ENCODE results near the gene ADARB2.

ADARB2 gene

GRCh38 chr10:1504940-1505339 is 232.4 kb downstream of the ADARB2 start:
- no peak overlapping the region for H3K27ac Mint-ChIP-seq
- no peaks in the 10 kb centered on the region for H3K27me3 Mint-ChIP-seq
- H3K4me1 Mint-ChIP-seq (ENCODE audit: low read depth) = no peaks in the 10 kb centered on the region
- H3K36me3 Mint-ChIP-seq (ENCODE audit: low read depth) = no peaks in the 10 kb centered on the region
- no peak overlapping the region for H3K4me3 Mint-ChIP-seq
- no peaks in the 10 kb centered on the region for H3K9me3 Mint-ChIP-seq

- H3K4me3 Mint-ChIP-seq = no peak overlapping the region
- no peaks in the 10 kb centered on the region for H3K36me3 Mint-ChIP-seq (ENCODE audit: low read depth)
These were observed 233.0 kb downstream of the ADARB2 start for GRCh38 chr10:1504286-1504685.

GRCh38 chr10:1502451-1502850 is 234.9 kb downstream of the ADARB2 start:
- no peaks in the 10 kb centered on the region for H3K9me3 Mint-ChIP-seq
- no peaks in the 10 kb centered on the region for H3K27me3 Mint-ChIP-seq
- no peaks in the 10 kb centered on the region for H3K36me3 Mint-ChIP-seq (ENCODE audit: low read depth)
- H3K4me1 Mint-ChIP-seq (ENCODE audit: low read depth) = no peaks in the 10 kb centered on the region
- no peak overlapping the region for H3K27ac Mint-ChIP-seq
- no peak overlapping the region for H3K4me3 Mint-ChIP-seq

More at GRCh38 chr10:1504286-1504685, 233.0 kb downstream of the ADARB2 start:
- no peak overlapping the region for H3K27ac Mint-ChIP-seq
- no peaks in the 10 kb centered on the region for H3K4me1 Mint-ChIP-seq (ENCODE audit: low read depth)
- H3K27me3 Mint-ChIP-seq = no peaks in the 10 kb centered on the region
- H3K9me3 Mint-ChIP-seq = no peaks in the 10 kb centered on the region

GRCh38 chr10:1499359-1499957 is 237.9 kb downstream of the ADARB2 start:
- Mint-ChIP-seq H3K27me3 (no peaks in the 10 kb centered on the region), H3K4me3 (no peak overlapping the region), H3K27ac (no peak overlapping the region), H3K9me3 (no peaks in the 10 kb centered on the region), H3K36me3 (ENCODE audit: low read depth) (no peaks in the 10 kb centered on the region), H3K4me1 (ENCODE audit: low read depth) (no peaks in the 10 kb centered on the region)

GRCh38 chr10:1498746-1499358 is 238.5 kb downstream of the ADARB2 start:
- no peaks in the 10 kb centered on the region for H3K4me1 Mint-ChIP-seq (ENCODE audit: low read depth)
- no peaks in the 10 kb centered on the region for H3K9me3 Mint-ChIP-seq
- H3K36me3 Mint-ChIP-seq (ENCODE audit: low read depth) = no peaks in the 10 kb centered on the region
- no peak overlapping the region for H3K27ac Mint-ChIP-seq
- no peak overlapping the region for H3K4me3 Mint-ChIP-seq
- H3K27me3 Mint-ChIP-seq = no peaks in the 10 kb centered on the region

- H3K36me3 Mint-ChIP-seq (ENCODE audit: low read depth) = no peaks in the 10 kb centered on the region
- no peak overlapping the region for H3K4me3 Mint-ChIP-seq
- H3K27me3 Mint-ChIP-seq = no peaks in the 10 kb centered on the region
- H3K9me3 Mint-ChIP-seq = no peaks in the 10 kb centered on the region
- no peaks in the 10 kb centered on the region for H3K4me1 Mint-ChIP-seq (ENCODE audit: low read depth)
- no peak overlapping the region for H3K27ac Mint-ChIP-seq
These were observed 241.3 kb downstream of the ADARB2 start for GRCh38 chr10:1495915-1496517.

- H3K27me3 Mint-ChIP-seq = no peaks in the 10 kb centered on the region
These were observed 244.7 kb downstream of the ADARB2 start for GRCh38 chr10:1492641-1493040.

GRCh38 chr10:1491901-1492300 is 245.4 kb downstream of the ADARB2 start:
- no peaks in the 10 kb centered on the region for H3K9me3 Mint-ChIP-seq
- H3K36me3 Mint-ChIP-seq (ENCODE audit: low read depth) = no peaks in the 10 kb centered on the region
- H3K27ac Mint-ChIP-seq = no peak overlapping the region
- H3K4me3 Mint-ChIP-seq = no peak overlapping the region
- no peaks in the 10 kb centered on the region for H3K27me3 Mint-ChIP-seq
- H3K4me1 Mint-ChIP-seq (ENCODE audit: low read depth) = no peaks in the 10 kb centered on the region

More at GRCh38 chr10:1492641-1493040, 244.7 kb downstream of the ADARB2 start:
- no peak overlapping the region for H3K4me3 Mint-ChIP-seq
- H3K4me1 Mint-ChIP-seq (ENCODE audit: low read depth) = no peaks in the 10 kb centered on the region
- no peaks in the 10 kb centered on the region for H3K9me3 Mint-ChIP-seq
- H3K36me3 Mint-ChIP-seq (ENCODE audit: low read depth) = no peaks in the 10 kb centered on the region
- H3K27ac Mint-ChIP-seq = no peak overlapping the region

- Mint-ChIP-seq H3K4me1 (ENCODE audit: low read depth) (no peaks in the 10 kb centered on the region), H3K27me3 (peaks cover 3% of the 10 kb centered on the region), H3K27ac (no peak overlapping the region), H3K9me3 (no peaks in the 10 kb centered on the region), H3K36me3 (ENCODE audit: low read depth) (no peaks in the 10 kb centered on the region), H3K4me3 (no peak overlapping the region)
These were observed 247.5 kb downstream of the ADARB2 start for GRCh38 chr10:1489801-1490200.

GRCh38 chr10:1488970-1489548 is 248.3 kb downstream of the ADARB2 start:
- Mint-ChIP-seq H3K27me3 (peaks cover 3% of the 10 kb centered on the region), H3K9me3 (no peaks in the 10 kb centered on the region), H3K4me3 (no peak overlapping the region), H3K36me3 (ENCODE audit: low read depth) (no peaks in the 10 kb centered on the region), H3K4me1 (ENCODE audit: low read depth) (no peaks in the 10 kb centered on the region), H3K27ac (no peak overlapping the region)

- Mint-ChIP-seq H3K9me3 (no peaks in the 10 kb centered on the region), H3K27ac (no peak overlapping the region), H3K27me3 (peaks cover 9% of the 10 kb centered on the region), H3K4me1 (ENCODE audit: low read depth) (no peaks in the 10 kb centered on the region), H3K4me3 (no peak overlapping the region), H3K36me3 (ENCODE audit: low read depth) (no peaks in the 10 kb centered on the region)
These were observed 250.3 kb downstream of the ADARB2 start for GRCh38 chr10:1486841-1487687.

GRCh38 chr10:1485357-1485756 is 252.0 kb downstream of the ADARB2 start:
- peaks cover 9% of the 10 kb centered on the region for H3K27me3 Mint-ChIP-seq
- H3K36me3 Mint-ChIP-seq (ENCODE audit: low read depth) = no peaks in the 10 kb centered on the region
- no peaks in the 10 kb centered on the region for H3K4me1 Mint-ChIP-seq (ENCODE audit: low read depth)
- no peak overlapping the region for H3K4me3 Mint-ChIP-seq
- H3K9me3 Mint-ChIP-seq = no peaks in the 10 kb centered on the region
- H3K27ac Mint-ChIP-seq = no peak overlapping the region

GRCh38 chr10:1483826-1484225 is 253.5 kb downstream of the ADARB2 start:
- no peak overlapping the region for H3K4me3 Mint-ChIP-seq
- H3K36me3 Mint-ChIP-seq (ENCODE audit: low read depth) = no peaks in the 10 kb centered on the region
- no peak overlapping the region for H3K27ac Mint-ChIP-seq
- no peaks in the 10 kb centered on the region for H3K9me3 Mint-ChIP-seq
- H3K4me1 Mint-ChIP-seq (ENCODE audit: low read depth) = no peaks in the 10 kb centered on the region
- peaks cover 9% of the 10 kb centered on the region for H3K27me3 Mint-ChIP-seq

- no peaks in the 10 kb centered on the region for H3K4me1 Mint-ChIP-seq (ENCODE audit: low read depth)
- no peaks in the 10 kb centered on the region for H3K36me3 Mint-ChIP-seq (ENCODE audit: low read depth)
- H3K9me3 Mint-ChIP-seq = no peaks in the 10 kb centered on the region
These were observed 254.1 kb downstream of the ADARB2 start for GRCh38 chr10:1483246-1483645.

GRCh38 chr10:1477578-1477977 is 259.7 kb downstream of the ADARB2 start:
- Mint-ChIP-seq H3K36me3 (ENCODE audit: low read depth) (no peaks in the 10 kb centered on the region), H3K9me3 (no peaks in the 10 kb centered on the region), H3K4me3 (no peak overlapping the region), H3K4me1 (ENCODE audit: low read depth) (no peaks in the 10 kb centered on the region), H3K27ac (no peak overlapping the region), H3K27me3 (peaks cover 20% of the 10 kb centered on the region)

More at GRCh38 chr10:1483246-1483645, 254.1 kb downstream of the ADARB2 start:
- H3K4me3 Mint-ChIP-seq = no peak overlapping the region
- H3K27me3 Mint-ChIP-seq = peaks cover 9% of the 10 kb centered on the region
- no peak overlapping the region for H3K27ac Mint-ChIP-seq
